ENCODE data around the gene SLC17A1. TPM values are rescaled to one million over a fixed set of nuclear protein-coding genes. Genes with fewer than 3 reads are reported as not detected.
"Not testable (repeated sequence)": the region's sequence is repeated elsewhere in the genome, so short reads cannot be mapped to it uniquely, and the experiment has no call there.

Gene SLC17A1
- total RNA-seq, 1 donor from 2014 or later, result not detected

GRCh38 chr6:25749837-25750236, 82.0 kb downstream of the SLC17A1 start:
- H3K4me1 ChIP-seq, result no peaks in the 10 kb centered on the region
- no peak overlapping the region for H3K27ac ChIP-seq (replicated peaks)
- DNase-seq, result no peak
- intact Hi-C loops (cut with micrococcal nuclease), result no loop called here
- no peaks in the 10 kb centered on the region for H3K9me3 ChIP-seq (replicated peaks)
- TF ChIP-seq CTCF (IDR thresholded peaks at IDR 0.05; ENCODE audit: borderline replicate concordance), result no peak
- H3K27me3 ChIP-seq (ENCODE audit: low read depth), result no peaks in the 10 kb centered on the region
- no peaks in the 10 kb centered on the region for H3K36me3 ChIP-seq
- H3K4me3 ChIP-seq, result no peak overlapping the region

DNA sequence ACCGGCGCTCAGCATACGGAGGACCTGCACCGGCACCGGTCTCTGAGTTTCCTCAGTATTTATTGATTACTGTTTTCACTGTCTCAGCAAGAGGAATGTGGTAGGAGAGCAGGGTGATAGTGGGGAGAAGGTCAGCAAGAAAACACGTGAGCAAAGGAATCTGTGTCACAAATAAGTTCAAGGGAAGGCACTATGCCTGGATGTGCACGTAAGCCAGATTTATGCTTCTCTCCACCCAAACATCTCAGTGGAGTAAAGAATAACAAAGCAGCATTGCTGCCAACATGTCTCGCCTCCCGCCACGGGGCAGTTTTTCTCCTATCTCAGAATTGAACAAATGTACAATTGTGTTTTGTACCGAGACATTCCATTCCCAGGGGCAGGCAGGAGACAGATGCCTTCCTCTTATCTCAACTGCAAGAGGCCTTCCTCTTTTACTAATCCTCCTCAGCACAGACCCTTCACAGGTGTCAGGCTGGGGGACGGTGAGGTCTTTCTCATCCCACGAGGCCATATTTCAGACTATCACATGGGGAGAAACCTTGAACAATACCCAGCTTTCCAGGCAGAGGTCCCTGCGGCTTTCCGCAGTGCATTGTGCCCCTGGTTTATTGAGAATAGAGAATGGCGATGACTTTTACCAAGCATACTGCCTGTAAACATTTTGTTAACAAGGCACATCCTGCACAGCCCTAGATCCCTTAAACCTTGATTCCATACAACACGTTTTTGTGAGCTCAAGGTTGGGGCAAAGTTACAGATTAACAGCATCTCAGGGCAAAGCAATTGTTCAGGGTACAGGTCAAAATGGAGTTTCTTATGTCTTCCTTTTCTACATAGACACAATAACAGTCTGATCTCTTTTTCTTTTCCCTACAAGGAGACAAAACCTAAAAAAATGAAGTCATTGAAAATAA, 83.0 kb downstream of the SLC17A1 start:
- H3K4me1 ChIP-seq, result not testable (repeated sequence)

DNA sequence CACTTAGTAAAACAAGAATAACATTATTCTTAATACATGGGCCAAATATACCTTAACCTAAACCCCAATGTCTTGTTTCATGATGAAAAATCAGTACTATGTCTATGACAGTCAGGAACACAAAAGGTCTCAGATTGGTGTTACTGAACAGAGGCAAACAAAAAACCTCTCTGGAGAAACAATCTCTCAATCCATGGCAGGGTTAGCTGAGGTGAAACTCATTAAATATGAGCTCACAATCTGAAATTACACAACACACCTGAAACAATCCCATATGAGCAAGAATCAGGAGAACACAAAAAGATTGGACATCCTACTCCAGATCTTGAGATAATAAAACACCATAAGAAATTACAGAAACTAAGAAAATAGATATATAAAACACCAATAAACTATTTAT, 83.8 kb downstream of the SLC17A1 start:
- no peak for DNase-seq
- no peaks in the 10 kb centered on the region for H3K4me1 ChIP-seq
- H3K36me3 ChIP-seq, result no peaks in the 10 kb centered on the region
- H3K27me3 ChIP-seq (ENCODE audit: low read depth), result no peaks in the 10 kb centered on the region
- H3K4me3 ChIP-seq, result no peak overlapping the region
- H3K27ac ChIP-seq (replicated peaks), result no peak overlapping the region
- intact Hi-C loops (cut with micrococcal nuclease), result no loop called here
- no peaks in the 10 kb centered on the region for H3K9me3 ChIP-seq (replicated peaks)
- TF ChIP-seq CTCF (IDR thresholded peaks at IDR 0.05; ENCODE audit: borderline replicate concordance), result no peak

More for the DNA sequence above, 83.0 kb downstream of the SLC17A1 start:
- H3K9me3 ChIP-seq (replicated peaks); H3K27ac ChIP-seq (replicated peaks); intact Hi-C loops (cut with micrococcal nuclease); H3K4me3 ChIP-seq; H3K27me3 ChIP-seq (ENCODE audit: low read depth); DNase-seq; H3K36me3 ChIP-seq: not testable (repeated sequence)

DNA sequence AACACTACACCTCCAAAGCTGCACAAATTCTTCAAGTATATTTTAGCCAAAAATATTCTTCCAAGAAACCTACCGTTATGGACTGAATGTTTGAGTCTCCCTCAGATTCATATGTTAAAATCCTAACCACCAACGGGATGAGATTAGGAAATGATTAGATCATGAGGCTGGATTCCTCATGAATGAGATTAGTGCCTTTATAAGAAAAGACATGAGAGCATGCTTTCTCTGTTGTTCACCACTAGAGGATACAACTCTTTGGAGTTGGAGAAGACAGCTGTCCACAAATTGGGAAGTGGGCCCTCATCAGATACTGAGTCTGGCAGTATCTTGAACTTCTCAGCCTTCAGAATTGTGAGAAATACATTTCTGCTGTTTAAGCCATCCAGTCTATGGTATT, 84.4 kb downstream of the SLC17A1 start:
- DNase-seq, result no peak
- H3K4me3 ChIP-seq, result no peak overlapping the region
- H3K4me1 ChIP-seq, result no peaks in the 10 kb centered on the region
- no peaks in the 10 kb centered on the region for H3K9me3 ChIP-seq (replicated peaks)
- no peaks in the 10 kb centered on the region for H3K27me3 ChIP-seq (ENCODE audit: low read depth)
- no peak for TF ChIP-seq CTCF (IDR thresholded peaks at IDR 0.05; ENCODE audit: borderline replicate concordance)
- no peaks in the 10 kb centered on the region for H3K36me3 ChIP-seq
- intact Hi-C loops (cut with micrococcal nuclease), result no loop called here
- H3K27ac ChIP-seq (replicated peaks), result no peak overlapping the region

DNA sequence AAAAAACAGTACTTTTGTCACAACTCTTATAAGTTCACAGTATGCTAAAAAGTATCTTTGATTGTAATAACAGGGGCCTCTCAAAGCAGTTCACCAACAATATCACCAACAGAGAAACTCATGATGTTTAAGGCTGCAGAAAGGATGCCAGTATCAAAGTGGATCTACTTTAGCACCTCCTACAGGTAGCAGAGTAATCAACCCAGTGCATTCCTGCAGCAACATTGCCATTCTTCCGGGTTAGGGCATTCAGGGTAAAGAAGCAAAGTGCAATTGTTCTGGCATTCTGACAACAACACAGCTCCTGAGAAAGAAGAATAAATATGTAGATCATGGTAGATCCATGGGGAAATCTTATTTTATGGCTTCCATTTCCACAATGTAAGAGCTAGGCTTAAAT, 84.9 kb downstream of the SLC17A1 start:
- Histone ChIP-seq H3K27me3 (ENCODE audit: low read depth) (no peaks in the 10 kb centered on the region), H3K4me3 (no peak overlapping the region), H3K36me3 (no peaks in the 10 kb centered on the region), H3K4me1 (no peaks in the 10 kb centered on the region), H3K27ac (replicated peaks) (no peak overlapping the region), H3K9me3 (replicated peaks) (no peaks in the 10 kb centered on the region)
- TF ChIP-seq CTCF (IDR thresholded peaks at IDR 0.05; ENCODE audit: borderline replicate concordance), result no peak
- intact Hi-C loops (cut with micrococcal nuclease), result no loop called here
- DNase-seq, result no peak

- no peaks in the 10 kb centered on the region for H3K4me1 ChIP-seq
- intact Hi-C loops (cut with micrococcal nuclease), result no loop called here
- H3K27ac ChIP-seq (replicated peaks), result no peak overlapping the region
- TF ChIP-seq CTCF (IDR thresholded peaks at IDR 0.05; ENCODE audit: borderline replicate concordance), result no peak
- no peaks in the 10 kb centered on the region for H3K27me3 ChIP-seq (ENCODE audit: low read depth)
- DNase-seq, result no peak
- no peaks in the 10 kb centered on the region for H3K36me3 ChIP-seq
- H3K4me3 ChIP-seq, result no peak overlapping the region
- no peaks in the 10 kb centered on the region for H3K9me3 ChIP-seq (replicated peaks)
Observed at GRCh38 chr6:25745836-25746235, 86.0 kb downstream of the SLC17A1 start.
